GM21367 (cell line): ENCODE data around the gene CABP7.
"Not testable (repeated sequence)": the region's sequence is repeated elsewhere in the genome, so short reads cannot be mapped to it uniquely, and the experiment has no call there.

Experiments used
- ATAC-seq: cut with Tn5 transposase; IDR thresholded peaks from one replicate; pipeline ENCODE4 v1.9.1; 2021; ENCODE audit not compliant: unreplicated experiment

The CABP7 gene

DNA sequence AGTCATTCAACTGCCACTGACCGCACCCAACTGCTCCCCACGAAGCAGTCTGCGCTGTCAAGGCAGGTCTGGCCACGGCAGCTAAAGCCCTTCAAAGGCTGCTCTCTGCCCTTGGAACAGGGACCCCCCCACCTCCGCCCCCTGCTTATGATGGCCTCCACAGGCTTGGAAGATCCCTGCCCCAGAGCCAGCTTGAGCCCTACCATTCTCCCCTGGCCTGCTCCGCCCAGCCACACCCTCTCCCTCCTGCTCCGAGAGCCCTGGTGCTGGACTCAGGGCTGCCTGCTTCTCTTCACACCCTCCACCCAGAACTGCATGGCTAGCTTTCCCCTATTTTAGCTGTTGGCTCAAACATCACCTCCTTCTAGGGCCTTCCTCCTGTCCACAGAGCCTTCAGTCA lies 28.0 kb downstream of the CABP7 start:
- ATAC-seq = no peak

DNA sequence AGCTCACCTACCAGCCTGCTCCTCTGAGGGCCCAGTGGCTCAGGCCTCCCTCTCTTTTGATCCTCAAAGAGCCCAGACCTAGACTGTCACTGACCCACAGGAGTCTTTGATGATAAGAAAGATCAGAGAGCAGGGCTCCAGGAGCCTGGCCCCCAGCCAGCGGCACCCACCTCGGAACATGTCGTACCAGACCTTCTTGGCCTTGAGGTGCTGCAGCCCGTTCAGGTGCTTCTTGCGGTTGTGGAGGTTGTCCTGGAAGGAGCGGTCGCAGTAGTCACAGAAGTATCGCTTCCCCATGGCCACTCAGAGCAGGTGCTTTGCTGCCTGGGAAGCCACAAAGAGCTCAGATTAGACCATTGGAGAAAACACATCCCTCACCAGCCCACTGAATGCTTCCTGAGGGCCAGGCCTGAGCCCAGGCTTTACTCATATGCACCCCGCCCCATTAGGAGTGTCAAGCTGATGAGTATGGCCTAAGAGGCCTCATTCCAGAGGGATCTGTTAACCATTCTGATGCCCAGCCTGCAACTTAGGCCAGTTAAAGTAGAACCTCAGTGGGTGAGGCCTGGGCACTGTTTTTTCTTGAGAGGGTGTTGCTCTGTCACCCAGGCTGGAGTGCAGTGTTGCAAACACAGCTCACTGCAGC lies 28.6 kb downstream of the CABP7 start:
- ATAC-seq = no peak

DNA sequence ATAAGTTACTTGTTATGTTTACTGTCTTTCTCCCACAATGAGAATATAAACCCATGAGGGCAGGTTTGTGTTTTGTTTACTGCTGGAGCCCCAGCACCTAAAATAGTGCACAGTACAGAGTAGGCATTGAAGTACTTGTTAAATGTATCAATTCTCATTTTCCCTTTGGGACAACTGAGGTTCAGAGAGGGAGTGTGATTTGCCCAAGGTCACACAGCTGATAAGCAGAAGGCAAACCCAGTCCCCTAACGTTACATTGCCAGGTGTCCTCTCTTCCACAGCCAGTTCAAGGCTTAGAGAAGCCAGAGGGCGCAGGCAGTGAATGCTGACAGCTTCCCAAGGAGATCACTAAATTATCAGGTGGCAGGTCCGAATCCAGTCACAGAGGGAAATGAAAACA lies 30.2 kb downstream of the CABP7 start:
- no peak for ATAC-seq

DNA sequence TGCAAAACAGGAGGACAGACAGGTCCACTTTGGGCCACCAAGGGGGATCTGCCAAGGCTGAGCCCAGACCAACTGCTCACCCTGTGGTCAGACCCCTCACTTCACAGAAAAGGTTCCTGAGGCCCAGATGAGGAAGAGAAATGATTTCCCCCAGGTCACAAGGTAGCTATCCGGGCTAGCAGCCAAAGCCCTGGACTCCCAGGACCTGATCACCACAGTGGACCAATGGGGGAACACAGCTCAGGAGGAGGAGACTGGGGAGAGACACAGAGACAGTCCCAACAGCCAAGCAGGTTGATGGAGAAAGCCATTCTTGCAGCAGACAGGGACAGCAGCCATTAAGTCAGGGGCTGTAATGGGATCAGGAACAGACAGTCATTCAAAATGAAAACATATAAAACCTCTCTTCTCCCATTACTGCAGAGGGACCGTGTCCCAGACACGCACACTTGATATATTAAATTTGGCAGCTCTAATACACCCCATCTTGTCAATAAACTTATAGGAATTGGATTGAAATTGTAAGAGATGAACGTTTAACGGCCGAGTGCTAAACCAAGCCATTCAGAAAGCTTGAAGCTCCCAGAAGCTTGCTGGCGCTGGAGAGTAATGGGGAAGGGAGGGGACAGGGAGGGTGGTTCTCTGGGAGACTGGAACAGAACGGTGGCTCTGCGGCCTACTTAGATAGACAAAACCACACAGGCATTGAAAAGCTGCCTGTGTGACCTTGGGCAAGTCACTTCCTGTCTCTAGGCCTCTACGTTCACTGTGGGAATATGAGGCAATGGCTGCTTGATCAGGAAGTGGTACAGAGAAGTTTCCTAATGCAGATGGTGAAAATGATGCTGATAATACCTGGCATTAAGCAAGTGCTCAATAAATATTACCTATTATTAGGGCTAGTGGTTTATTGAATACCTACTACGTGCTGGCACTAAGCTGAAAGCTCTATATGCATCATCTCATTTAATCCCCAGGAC lies 31.0 kb downstream of the CABP7 start:
- no peak for ATAC-seq

DNA sequence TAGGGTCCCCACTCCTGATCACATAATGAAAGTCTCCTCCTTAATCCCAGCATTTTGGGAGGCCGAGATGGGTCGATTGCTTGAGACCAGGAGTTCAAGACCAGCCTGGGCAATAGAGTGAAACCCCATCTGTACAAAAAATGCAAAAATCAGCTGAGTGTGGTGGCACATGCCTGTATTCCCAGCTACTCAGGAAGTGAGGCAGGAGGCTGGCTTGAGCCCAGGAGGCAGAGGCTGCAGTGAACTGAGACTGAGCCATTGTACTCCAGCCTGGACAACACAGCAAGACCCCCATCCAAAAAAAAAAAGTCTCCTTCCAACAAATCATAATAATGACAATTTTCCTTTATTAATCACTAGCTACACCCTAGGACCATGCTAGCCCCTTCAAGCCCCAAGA lies 31.9 kb downstream of the CABP7 start:
- ATAC-seq = no peak

DNA sequence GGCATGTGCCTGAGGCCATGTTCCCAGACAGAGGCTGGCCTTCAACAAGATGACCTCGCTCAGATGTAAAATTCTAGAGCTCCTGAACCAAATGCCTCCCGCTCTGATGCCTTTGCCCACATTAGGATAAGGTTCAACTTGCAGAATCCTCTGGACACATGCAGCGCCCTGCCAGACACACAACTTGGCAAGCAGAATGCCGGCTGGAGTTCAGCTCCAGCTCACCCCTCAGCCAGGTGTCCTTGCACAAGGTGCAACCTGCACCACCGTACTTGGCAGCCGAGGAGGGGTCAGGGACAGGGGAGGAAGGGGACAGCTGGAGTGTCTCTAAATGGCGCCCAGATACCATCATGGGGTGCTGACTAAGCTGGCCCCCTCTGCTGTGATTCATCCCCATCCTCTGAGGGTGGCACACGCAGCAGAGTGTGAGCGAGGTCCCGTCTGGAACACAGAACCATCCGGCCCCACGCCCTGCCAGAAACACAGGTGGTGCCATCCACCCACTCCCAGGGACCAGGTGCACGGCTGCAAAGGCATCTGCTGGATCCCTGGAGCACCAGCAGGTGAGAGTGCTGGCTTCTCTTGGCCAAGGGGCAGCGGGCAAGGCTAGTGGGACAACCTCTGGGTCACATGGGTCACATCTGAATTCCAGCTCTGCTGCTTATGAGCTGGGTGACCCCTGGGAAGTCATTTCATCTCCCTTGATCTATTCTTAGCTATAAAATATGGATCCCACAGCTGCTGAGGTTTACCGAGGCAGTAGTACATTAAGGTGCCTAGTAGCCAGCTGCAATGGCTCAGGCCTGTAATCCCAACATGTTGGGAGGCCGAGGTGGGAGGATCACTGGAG lies 34.2 kb downstream of the CABP7 start:
- ATAC-seq = no peak

DNA sequence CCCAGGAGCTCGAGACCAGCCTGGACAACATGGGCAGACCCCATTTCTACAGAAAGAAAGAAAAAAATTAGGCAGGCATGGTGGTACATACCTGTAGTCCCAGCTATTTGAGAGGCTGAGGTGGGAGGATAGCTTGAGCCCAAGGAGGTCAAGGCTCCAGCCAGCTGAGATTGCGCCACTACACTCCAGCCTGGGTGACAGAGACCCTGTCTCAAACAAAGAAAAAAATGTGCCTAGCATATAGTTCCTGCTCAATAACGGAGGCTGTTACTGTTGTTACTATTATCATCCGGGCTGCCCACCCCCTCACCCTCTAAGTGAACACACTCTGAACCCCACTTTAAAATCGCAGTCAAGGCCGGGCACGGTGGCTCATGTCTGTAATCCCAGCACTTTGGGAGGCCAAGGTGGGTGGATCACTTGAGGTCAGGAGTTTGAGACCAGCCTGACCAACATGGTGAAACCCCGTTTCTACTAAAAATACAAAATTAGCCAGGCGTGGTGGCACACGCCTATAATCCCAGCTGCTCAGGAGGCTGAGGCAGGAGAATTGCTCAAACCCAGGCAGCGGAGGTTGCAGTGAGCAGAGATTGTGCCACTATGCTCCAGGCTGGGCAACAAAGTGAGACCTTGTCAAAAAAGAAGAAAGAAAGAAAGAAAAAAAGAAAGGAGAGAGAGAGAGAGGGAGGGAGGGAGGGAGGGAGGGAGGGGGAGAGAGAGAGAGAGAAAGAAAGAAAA lies 35.0 kb downstream of the CABP7 start:
- not testable (repeated sequence) for ATAC-seq

DNA sequence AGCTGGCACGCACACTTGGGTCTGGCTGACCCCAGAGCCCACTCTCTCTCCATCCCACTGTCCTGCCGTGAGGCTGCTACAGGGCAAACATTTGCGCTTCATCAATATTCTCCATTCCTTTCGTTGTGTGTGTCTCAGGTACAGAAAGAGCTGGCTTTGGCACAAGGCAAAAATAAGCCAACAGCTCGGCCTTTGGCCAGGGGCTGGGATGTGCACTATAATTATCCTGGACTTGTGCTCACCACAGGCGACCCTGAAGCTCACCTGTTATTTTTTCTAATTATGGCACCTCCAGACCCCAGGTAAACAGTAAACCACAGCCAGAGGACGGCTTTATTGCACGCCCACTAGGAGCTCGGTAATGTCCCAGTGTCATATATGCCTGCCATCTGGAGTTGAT lies 36.1 kb downstream of the CABP7 start:
- ATAC-seq = no peak

DNA sequence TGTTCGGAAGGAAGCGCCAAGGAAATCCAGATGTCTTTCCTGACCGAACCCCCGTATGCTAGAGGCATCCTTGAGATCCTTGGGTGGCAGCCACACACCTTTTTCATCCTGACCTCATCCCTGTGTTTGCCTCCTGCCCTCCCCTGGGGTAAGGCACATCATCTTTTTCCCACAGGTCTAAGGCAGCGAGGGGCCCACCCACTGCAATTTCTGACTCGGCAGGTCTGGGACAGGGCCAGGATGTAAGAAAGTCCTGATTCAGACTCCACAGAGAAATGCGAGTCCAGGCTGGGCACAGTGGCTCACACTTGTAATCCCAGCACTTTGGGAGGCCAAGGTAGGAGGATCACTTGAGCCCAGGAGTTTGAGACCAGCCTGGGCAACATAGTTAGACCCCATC lies 36.5 kb downstream of the CABP7 start:
- no peak for ATAC-seq

DNA sequence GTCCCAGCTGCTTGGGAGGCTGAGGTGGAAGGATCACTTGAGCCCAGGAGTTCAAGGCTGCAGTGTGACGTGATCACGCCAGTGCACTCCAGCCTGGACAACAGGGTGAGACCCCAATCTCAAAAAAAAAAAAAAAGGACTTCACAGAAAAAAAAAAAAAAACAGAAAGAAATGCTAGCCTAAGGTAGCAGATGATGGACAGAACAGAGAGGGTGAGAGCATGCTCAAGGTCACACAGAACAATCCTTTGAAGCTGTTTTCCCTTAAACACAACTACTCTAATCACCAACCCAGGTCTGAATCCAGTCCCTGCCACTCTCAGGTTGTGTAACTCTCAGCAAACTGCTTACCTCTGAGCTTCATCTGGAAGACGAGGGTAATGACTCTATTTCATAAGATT lies 37.3 kb downstream of the CABP7 start:
- ATAC-seq = no peak

DNA sequence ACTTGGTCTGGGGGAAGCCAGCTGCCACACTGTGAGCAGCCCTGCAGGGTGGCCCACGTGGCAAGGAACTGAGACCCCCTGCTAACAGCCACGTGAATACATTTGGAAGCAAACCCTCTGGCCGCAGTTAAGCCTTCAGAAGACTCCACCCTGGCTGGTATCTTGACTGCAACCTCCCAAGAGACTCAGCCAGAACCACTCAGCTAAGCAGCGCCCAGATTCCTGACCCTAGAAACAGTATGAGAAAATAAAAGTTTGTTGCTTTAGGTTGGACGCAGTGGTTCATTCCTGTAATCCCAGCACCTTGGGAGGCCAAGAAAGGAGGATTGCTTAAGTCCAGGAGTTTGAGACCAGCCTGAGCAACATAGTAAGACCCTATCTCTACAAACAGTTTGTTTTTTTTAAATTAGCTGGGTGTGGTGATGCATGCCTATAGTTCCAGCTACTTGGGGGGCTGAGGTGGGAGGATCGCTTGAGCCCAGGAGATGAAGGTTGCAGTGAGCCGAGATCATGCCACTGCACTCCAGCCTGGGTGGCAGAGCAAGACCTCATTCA lies 38.3 kb downstream of the CABP7 start:
- ATAC-seq = no peak

DNA sequence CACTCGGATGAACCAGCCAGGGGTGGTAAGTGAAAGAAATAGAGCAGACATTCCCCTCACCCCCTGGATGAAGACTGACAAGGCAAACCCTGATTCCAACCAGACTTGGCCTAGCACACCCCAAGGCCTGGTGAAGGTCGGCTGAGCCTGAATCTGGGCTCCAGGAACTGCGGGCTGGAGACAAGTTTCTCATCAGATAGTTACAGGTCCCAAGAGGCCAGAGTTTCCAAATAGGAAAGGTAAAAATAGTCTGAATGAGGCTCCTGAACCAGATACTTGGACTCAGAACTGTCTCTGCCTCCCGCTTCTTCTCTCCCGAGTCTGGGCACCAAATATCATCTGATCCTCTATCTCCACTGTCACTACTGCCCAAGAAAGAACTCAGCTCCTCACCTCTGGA lies 39.2 kb downstream of the CABP7 start:
- no peak for ATAC-seq

DNA sequence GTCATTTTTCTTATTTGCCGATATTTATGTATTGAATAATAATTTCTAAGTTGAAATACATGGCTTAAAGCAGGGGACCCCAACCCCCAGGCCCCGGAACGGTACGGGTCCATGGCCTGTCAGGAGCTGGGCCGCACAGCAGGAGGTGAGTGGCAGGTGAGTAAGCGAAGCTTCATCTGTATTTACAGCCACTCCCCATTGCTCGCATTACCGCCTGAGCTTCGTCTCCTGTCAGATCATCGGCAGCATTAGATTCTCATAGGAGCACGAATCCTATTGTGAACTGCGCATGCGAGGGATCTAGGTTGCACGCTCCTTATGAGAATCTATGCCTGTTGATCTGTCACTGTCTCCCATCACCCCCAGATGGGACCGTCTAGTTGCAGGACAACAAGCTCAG lies 42.5 kb downstream of the CABP7 start:
- no peak for ATAC-seq

DNA sequence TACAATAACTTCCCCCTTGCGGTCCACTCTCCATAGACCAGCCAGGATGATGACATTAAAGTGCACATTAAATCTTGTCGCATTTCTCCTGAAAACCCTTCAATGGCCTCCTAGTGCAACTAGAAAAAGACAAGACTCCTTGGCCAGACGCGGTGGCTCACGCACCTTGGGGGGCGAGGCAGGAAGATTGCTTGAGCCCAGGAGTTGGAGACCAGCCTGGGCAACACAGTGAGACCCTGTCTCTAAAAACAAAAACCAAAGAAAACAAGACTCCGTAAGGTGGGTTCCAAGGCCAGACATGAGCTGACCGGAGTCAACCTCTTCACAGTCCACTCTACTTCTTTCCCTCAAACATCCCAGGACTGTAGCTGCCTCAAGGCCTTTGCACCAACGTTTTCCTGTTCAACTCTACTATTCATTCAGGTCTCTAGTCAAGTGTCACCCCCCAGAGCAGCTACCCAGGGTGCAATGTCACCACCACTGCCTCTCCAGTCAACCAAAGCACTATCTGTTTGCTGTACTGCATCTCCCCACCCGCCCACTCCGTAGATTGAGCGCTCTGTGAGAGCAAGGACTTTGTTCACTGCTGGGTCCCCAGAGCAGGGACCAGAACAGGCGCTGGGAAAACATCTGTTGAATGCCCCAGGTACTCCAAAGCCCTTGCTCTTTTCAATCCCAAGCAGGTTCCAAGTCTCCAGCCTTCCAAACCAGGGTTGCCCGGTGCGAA lies 46.3 kb downstream of the CABP7 start:
- ATAC-seq = peak; percentile 21

DNA sequence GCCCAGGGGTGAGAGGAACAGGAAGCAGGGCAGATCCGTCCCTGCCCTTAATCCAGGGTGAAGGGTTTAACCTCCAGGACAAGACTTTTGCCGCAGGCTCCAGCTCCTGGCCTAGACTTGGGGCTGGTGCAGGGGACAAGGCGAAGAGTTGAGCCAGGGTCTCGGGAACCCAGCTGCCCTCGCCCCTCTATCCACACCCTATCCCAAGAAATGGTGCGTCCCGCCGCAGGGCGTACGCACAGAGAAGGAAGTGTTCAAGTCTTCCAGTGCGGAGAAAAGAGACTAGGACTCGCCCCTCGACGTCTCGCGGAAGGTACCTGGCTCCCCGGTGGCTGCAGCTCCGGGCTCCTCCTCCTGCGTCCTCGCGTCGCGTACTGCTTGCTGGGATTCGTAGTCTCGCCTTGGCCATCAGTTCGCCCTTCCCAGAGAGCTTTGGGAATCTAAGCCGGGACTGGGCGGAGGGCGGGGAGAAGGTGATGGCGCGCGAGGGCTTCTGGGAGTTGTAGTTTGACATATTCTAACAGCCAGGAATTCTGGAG lies 46.9 kb downstream of the CABP7 start, which contains the start of gene ZMAT5:
Gene ZMAT5, minus strand, starts transcription at position 376 of the 539 bp plus-strand sequence. CDS start 18,463 bp downstream, outside the sequence.
- peak; percentile 85 for ATAC-seq

DNA sequence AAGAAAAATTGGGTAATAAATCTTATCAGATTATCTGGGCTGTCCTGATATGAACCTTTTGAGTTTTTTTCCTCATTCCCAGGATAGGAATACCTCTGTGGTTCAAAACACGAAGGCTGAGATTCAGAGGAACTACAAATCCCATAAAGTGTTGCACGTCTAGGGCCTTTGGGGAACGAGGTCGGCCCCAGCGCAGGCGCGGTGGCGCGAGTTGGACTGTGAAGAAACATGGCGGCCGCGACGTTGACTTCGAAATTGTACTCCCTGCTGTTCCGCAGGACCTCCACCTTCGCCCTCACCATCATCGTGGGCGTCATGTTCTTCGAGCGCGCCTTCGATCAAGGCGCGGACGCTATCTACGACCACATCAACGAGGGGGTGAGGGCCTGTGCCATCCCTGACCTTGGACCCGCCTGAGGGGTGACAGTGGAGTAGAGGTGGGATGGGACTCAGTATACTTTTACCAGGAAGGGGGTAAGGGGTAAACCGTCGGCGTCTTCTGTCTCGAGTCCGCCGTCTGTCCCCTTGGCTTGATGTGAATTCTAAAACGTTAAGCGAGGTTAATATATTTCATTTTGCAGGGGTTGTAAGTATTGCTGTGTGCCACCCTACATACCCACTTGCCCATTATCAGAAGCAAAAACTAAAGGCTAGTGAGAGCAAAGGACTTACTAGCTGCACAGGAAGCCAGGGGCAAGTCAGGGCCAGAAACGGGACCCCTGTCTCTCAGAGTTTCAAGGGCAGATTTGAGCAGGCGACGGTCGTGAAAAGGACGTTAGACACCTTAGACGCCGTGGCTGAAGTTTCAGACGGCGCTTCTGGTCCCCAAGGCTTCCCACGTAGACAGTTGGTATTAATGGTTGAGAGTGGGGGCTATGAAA lies 47.6 kb downstream of the CABP7 start, which contains the start of gene UQCR10:
Gene UQCR10, plus strand, starts transcription at position 199 of the 881 bp plus-strand sequence. Its CDS starts 30 bp downstream, at position 229.
- peak; percentile 53 for ATAC-seq

DNA sequence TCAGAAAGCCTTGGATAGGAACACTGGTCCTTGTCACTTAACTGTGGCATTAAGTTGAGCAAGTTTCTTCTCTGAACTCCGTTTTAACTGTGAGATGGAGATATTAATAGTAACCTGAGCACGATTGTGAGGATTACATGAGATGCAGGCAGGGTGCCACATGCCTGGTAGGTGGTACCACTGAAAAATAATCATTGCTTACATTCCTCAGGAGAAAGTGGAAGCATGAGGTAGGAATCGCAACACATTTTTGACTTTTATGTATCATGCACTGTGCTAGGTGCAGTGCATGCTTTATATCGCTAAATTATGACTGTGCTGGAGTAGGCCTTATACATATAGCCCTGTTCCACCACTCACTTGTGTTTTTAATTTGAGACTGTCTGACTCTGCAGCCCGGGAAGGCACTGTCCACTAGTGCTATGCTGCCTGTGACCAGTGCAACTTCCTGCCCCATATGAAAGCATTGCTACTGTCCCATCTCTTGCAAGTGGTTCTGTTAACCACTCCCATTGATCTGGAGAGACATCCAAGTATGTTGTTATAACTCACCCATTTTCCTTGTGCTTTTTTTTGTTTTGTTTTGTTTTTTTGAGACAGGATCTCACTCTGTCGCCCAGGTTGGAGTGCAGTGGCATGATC lies 48.4 kb downstream of the CABP7 start:
- no peak for ATAC-seq
